SU-DHL-6 (cell line): ENCODE results near the gene MCMBP.

Experiments used
- H2AFZ ChIP-seq: fragments of 200-600 bp; sonication (generic); 2 replicates; pipeline ENCODE4 v1.6.1; 2014; ENCODE audit warnings: low read depth, mild to moderate bottlenecking, moderate library complexity, mixed read lengths, antibody characterized with exemption, low read length; ENCODE audit not compliant: severe bottlenecking
- H3F3A ChIP-seq: fragments of 200-600 bp; shearing (Covaris generic); 2 replicates; pipeline ENCODE4 v1.6.0; 2016; ENCODE audit warnings: antibody characterized with exemption, mild to moderate bottlenecking; ENCODE audit not compliant: insufficient read depth
- H3K27ac ChIP-seq: fragments of 200-600 bp; sonication (generic); 2 replicates; pipeline ENCODE4 v1.5.1; 2016; ENCODE audit warnings: low read depth, mild to moderate bottlenecking, low read length, moderate library complexity, mixed read lengths
- H3K27me3 ChIP-seq: fragments of 200-600 bp; sonication (generic), shearing (Covaris generic); 2 replicates; pipeline ENCODE4 v1.6.0; 2014; ENCODE audit warnings: mild to moderate bottlenecking, low read length
- H3K36me3 ChIP-seq: fragments of 200-600 bp; sonication (generic); 2 replicates; pipeline ENCODE4 v1.6.1; 2014; ENCODE audit warnings: mild to moderate bottlenecking, low read length, mixed read lengths
- H3K4me2 ChIP-seq: fragments of 300-600, 200-600 bp; shearing (Covaris generic), sonication (generic); 2 replicates; pipeline ENCODE4 v1.6.0; 2014; ENCODE audit warnings: low read length, low read depth, mild to moderate bottlenecking; ENCODE audit not compliant: poor library complexity, severe bottlenecking
- H3K4me3 ChIP-seq: fragments of 200-600 bp; sonication (generic); 2 replicates; pipeline ENCODE4 v1.5.1; 2014; ENCODE audit warnings: antibody characterized with exemption, low read length, mild to moderate bottlenecking, mixed read lengths; ENCODE audit not compliant: insufficient read depth, poor library complexity, severe bottlenecking
- H3K79me2 ChIP-seq: fragments of 200-600 bp; sonication (generic); 2 replicates; pipeline ENCODE4 v1.6.1; 2014; ENCODE audit warnings: mild to moderate bottlenecking, low read length, moderate library complexity; ENCODE audit not compliant: insufficient read depth
- H3K9ac ChIP-seq: fragments of 200-600 bp; sonication (generic); 2 replicates; pipeline ENCODE4 v1.7.0; 2014; ENCODE audit warnings: mild to moderate bottlenecking, low read length
- H3K9me2 ChIP-seq: fragments of 200-600 bp; sonication (generic); replicated peaks from 2 replicates; pipeline ENCODE4 v1.6.1; 2014; ENCODE audit warnings: low read length; ENCODE audit not compliant: insufficient read depth
- H3K9me3 ChIP-seq: fragments of 200-600 bp; sonication (generic); 2 replicates; pipeline ENCODE4 v1.6.1; 2014; ENCODE audit warnings: low read length, mixed read lengths; ENCODE audit not compliant: insufficient read depth
- H4K20me1 ChIP-seq: fragments of 200-600 bp; sonication (generic); 2 replicates; pipeline ENCODE4 v1.6.1; 2014; ENCODE audit warnings: low read depth, mild to moderate bottlenecking, antibody characterized with exemption, low read length, moderate library complexity, mixed read lengths
- EZH2phosphoT487 ChIP-seq: fragments of 200-600 bp; sonication (generic), shearing (Covaris generic); conservative IDR thresholded peaks from 2 replicates; pipeline ENCODE4 v1.6.1; 2018; ENCODE audit warnings: mild to moderate bottlenecking, antibody characterized with exemption, low read length, moderate library complexity, mixed read lengths
- TF ChIP-seq, protein P1 (sequence below): fragments of 200-600 bp; sonication (generic); IDR thresholded peaks from one replicate; pipeline ENCODE4 v1.5.1; 2017; ENCODE audit warnings: antibody characterized with exemption, mild to moderate bottlenecking, low read length, moderate library complexity; ENCODE audit not compliant: insufficient read depth, poor library complexity, severe bottlenecking

Gene MCMBP

DNA sequence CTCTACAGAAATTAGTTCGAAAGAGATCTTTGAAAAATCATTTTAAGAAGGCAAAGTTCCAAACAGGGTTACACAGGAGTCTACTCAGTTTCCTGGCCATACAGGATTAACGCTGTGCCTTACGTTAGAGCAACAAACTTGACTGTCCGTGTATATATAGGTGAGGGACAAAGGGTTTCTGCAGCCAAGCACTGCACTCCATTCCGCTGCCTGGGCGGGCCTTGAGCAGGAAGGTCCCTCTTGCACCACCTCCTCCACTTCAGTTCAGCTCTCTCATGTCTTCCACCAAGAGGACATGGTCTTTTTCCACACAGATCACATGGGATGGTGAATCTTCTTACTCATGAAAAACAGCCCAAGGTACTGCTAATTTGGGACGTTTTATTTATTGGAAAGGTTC is 43.2 kb downstream of the MCMBP start:
- no peak overlapping the region for H3K4me3 ChIP-seq
- H3K9ac ChIP-seq, result no peak overlapping the region
- no peak overlapping the region for H3K27ac ChIP-seq
- no peak overlapping the region for H2AFZ ChIP-seq
- TF ChIP-seq, protein P1, sequence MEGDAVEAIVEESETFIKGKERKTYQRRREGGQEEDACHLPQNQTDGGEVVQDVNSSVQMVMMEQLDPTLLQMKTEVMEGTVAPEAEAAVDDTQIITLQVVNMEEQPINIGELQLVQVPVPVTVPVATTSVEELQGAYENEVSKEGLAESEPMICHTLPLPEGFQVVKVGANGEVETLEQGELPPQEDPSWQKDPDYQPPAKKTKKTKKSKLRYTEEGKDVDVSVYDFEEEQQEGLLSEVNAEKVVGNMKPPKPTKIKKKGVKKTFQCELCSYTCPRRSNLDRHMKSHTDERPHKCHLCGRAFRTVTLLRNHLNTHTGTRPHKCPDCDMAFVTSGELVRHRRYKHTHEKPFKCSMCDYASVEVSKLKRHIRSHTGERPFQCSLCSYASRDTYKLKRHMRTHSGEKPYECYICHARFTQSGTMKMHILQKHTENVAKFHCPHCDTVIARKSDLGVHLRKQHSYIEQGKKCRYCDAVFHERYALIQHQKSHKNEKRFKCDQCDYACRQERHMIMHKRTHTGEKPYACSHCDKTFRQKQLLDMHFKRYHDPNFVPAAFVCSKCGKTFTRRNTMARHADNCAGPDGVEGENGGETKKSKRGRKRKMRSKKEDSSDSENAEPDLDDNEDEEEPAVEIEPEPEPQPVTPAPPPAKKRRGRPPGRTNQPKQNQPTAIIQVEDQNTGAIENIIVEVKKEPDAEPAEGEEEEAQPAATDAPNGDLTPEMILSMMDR, result no peak
- no peak for TF ChIP-seq EZH2phosphoT487
- H3F3A ChIP-seq, result no peaks in the 10 kb centered on the region; the same call in 1 of the 2 replicates
- no peaks in the 10 kb centered on the region for H3K27me3 ChIP-seq
- H4K20me1 ChIP-seq, result no peaks in the 10 kb centered on the region
- H3K36me3 ChIP-seq, result peaks cover 50% of the 10 kb centered on the region
- H3K79me2 ChIP-seq, result no peaks in the 10 kb centered on the region
- no peak overlapping the region for H3K4me2 ChIP-seq
- no peaks in the 10 kb centered on the region for H3K9me3 ChIP-seq
- no peaks in the 10 kb centered on the region for H3K9me2 ChIP-seq

DNA sequence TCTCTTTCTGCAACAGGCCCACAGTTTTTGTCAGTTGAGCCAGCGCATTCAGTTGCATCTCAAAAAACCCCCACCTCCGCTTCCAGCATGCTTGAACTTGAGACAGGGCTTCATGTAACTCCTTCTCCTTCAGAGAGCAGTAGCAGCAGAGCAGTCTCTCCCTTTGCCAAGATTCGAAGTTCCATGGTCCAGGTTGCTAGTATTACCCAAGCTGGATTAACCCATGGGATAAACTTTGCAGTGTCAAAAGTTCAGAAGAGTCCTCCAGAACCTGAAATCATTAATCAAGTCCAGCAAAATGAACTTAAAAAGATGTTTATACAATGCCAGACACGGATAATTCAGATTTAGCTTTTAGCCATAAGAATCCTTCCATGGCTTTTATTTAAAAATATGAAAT is 45.2 kb downstream of the MCMBP start:
- no peak overlapping the region for H2AFZ ChIP-seq
- no peaks in the 10 kb centered on the region for H4K20me1 ChIP-seq
- no peak overlapping the region for H3K27ac ChIP-seq
- H3K9me2 ChIP-seq, result no peaks in the 10 kb centered on the region
- no peak overlapping the region for H3K4me2 ChIP-seq
- no peak overlapping the region for H3K9ac ChIP-seq
- H3K4me3 ChIP-seq, result no peak overlapping the region
- H3K36me3 ChIP-seq, result peaks cover 35% of the 10 kb centered on the region
- H3F3A ChIP-seq, result no peaks in the 10 kb centered on the region
- no peaks in the 10 kb centered on the region for H3K27me3 ChIP-seq
- no peaks in the 10 kb centered on the region for H3K79me2 ChIP-seq
- no peaks in the 10 kb centered on the region for H3K9me3 ChIP-seq
- no peak for TF ChIP-seq EZH2phosphoT487
- TF ChIP-seq, protein P1, result no peak

- Histone ChIP-seq H3K27me3 (no peaks in the 10 kb centered on the region), H3K27ac (no peak overlapping the region), H3F3A (no peaks in the 10 kb centered on the region), H3K36me3 (peaks cover 31% of the 10 kb centered on the region), H3K4me2 (no peak overlapping the region), H3K9me3 (no peaks in the 10 kb centered on the region), H2AFZ (no peak overlapping the region), H3K4me3 (no peak overlapping the region), H3K9ac (no peak overlapping the region), H3K9me2 (no peaks in the 10 kb centered on the region), H4K20me1 (no peaks in the 10 kb centered on the region), H3K79me2 (no peaks in the 10 kb centered on the region)
- no peak for TF ChIP-seq EZH2phosphoT487
- TF ChIP-seq, protein P1, result no peak
Observed at GRCh38 chr10:119826771-119827170, 45.9 kb downstream of the MCMBP start.
